Adrenal gland (tissue), 12 donors: ENCODE data around the gene DBNDD1. TPM values are rescaled to one million over a fixed set of nuclear protein-coding genes. Genes with fewer than 3 reads are reported as not detected.
"Not testable (repeated sequence)": the region's sequence is repeated elsewhere in the genome, so short reads cannot be mapped to it uniquely, and the experiment has no call there.

Source experiments
- DNase-seq, 7 donors: peaks; one replicate each; pipeline ENCODE4 v3.0.0-alpha.2; 2019 to 2020
- H3K27ac ChIP-seq, 5 donors: fragments of 200-600 bp; sonication (generic) in 4 of 5; 1 replicate in 3 of 5; 2 replicates in 2 of 5; pipeline versions ENCODE4 v1.5.1 to v1.8.0; 2016 to 2020; ENCODE audit warnings: mild to moderate bottlenecking in 1 of 5
- H3K27me3 ChIP-seq: fragments of 200-600 bp; 2 replicates; pipeline ENCODE4 v1.8.0; 2021
- H3K36me3 ChIP-seq, 2 donors: fragments of 200-600 bp; replicated peaks in 1 of 2; 1 replicate in 1 of 2; 2 replicates in 1 of 2; pipeline versions ENCODE4 v1.5.1 to v1.8.0; 2018 to 2022
- H3K4me1 ChIP-seq, 2 donors: fragments of 200-600 bp; replicated peaks in 1 of 2; 1 replicate in 1 of 2; 2 replicates in 1 of 2; pipeline versions ENCODE4 v1.5.1 to v1.8.0; 2018 to 2021
- H3K4me3 ChIP-seq, 4 donors: fragments of 200-600 bp; sonication (generic) in 3 of 4; one replicate each; pipeline ENCODE4 v1.5.1; 2016 to 2018
- H3K9me3 ChIP-seq, 3 donors: fragments of 200-600 bp; sonication (generic) in 1 of 3; replicated peaks in 1 of 3; 1 replicate in 2 of 3; 2 replicates in 1 of 3; pipeline versions ENCODE4 v1.5.1 to v1.8.0; 2016 to 2021
- POLR2A ChIP-seq, 2 donors: fragments of 450-650 bp; IDR thresholded peaks; one replicate each; pipeline ENCODE4 v1.6.1; 2017; ENCODE audit warnings: antibody characterized with exemption in 2 of 2, mild to moderate bottlenecking in 2 of 2, moderate library complexity in 1 of 2
- WGBS, 4 donors: extraction: QIAGEN DNeasy Blood & Tissue Kit in 2 of 4; methylation state at CpG; one replicate each; pipeline versions ENCODE4 v1.1.5 to v1.1.7; 2013 to 2017; 5-methylcytosine and 5-hydroxymethylcytosine counted together
- intact Hi-C, 2 donors: fragments of 100-400 bp; cut with DNase I; formaldehyde crosslinking; loops; one replicate each; pipeline versions ENCODE4 v1.14.1 to v1.15.0; 2022 to 2023
- polyA plus RNA-seq, 3 donors: library from polyadenylated mRNA; stranded (reverse); fragments of 200-250 nt in 2 of 3; fragments of 350-450 nt in 1 of 3; fragmentation: Illumina TruSeq in 1 of 3; extraction: RNeasy Lipid Tissue Mini Kit (QIAGEN cat#74804) in 1 of 3; gene quantifications; one replicate each; pipeline ENCODE4 v1.2.3, GENCODE V29; 2013 to 2014
- total RNA-seq, 9 donors: library from RNA; depleted of rRNA in 4 of 9; stranded (reverse); fragments of >200 nt in 4 of 9; fragments of 120-200 nt in 1 of 9; fragmentation: NEBNext Ultra II Directional in 1 of 9; extraction: Animal tissue kit (Norgen Biotek cat#: 25700) in 1 of 9; gene quantifications; one replicate each; pipeline versions ENCODE4 v1.1.0 to v1.2.4, GENCODE V29; 2013 to 2023
- TF ChIP-seq, protein P1 (sequence below), 6 experiments: fragments of 450-650 bp in 4 of 6; fragments of 200-600 bp in 2 of 6; sonication (generic) in 1 of 6; IDR thresholded peaks; 1 replicate in 5 of 6; 2 replicates in 1 of 6; pipeline versions ENCODE4 v1.5.1 to v1.8.0; 2016 to 2021; ENCODE audit warnings: antibody characterized with exemption in 6 of 6, mild to moderate bottlenecking in 2 of 6, moderate library complexity in 1 of 6
- donor health status: healthy with polysubstance abuse.
- donor health status: Bipolar disorder and iron deficiency.
- donor health status: DM: yes; HTN: yes; CAD: no.
- donor health status: DM: no; HTN: no; CAD: no.
- donor health status: DM: no; HTN: no; CAD: no.
- donor health status: DM: yes; HTN: yes; CAD: no.

The DBNDD1 gene
- total and polyA plus RNA-seq, 12 donors: 1.4 to 24.2 (median 7.0) TPM

DNA sequence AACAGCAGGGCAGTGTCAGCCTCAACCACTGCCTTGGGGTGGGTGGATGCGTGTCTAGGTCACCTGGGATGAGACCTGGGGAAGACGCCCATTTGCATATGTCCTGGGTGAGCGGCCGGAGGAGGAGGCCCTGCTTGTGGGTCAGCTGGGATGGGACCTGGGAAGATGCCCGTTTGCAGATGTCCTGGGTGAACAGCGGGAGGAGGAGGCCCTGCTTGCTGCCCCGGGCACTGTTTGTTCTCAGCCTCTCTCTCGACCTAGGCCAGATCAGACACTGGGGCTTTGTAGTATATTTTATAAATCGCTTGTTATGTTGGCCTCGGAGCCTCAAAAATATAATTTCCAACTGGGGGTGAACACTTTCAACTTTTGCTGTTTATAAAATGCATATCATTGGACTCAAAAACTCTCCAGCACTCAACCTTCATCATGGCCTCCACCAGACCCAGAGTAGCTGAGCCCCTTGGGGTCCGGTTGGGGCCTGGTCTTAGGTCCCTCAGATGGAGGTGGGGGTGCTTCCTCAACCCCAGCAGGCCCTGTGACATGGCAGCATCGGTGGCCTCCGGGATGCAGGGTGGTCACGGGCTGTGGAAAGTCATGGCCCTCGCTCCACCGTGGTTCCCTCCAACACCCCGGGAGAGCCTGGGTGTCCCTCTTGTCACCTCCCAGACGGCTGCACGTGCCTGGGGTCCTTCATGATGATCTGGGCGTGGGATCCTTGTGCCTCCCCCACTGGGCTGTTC is 17.3 kb downstream of the DBNDD1 start:
- intact Hi-C loops: no loop called here
- no peaks in the 10 kb centered on the region for H3K4me1 ChIP-seq
- no peak overlapping the region for H3K4me3 ChIP-seq
- WGBS, 4 donors: 86 to 95% (median 88%) methylated on average over 18 to 20 of the region's 20 CpGs
- H3K27me3 ChIP-seq: no peaks in the 10 kb centered on the region
- H3K9me3 ChIP-seq: no peaks in the 10 kb centered on the region
- no peak overlapping the region for H3K27ac ChIP-seq
- peaks cover 0 to 4% of the 10 kb centered on the region in 2 donors for H3K36me3 ChIP-seq
- TF ChIP-seq POLR2A (IDR thresholded peaks at IDR 0.05): no peak
- TF ChIP-seq, protein P1, sequence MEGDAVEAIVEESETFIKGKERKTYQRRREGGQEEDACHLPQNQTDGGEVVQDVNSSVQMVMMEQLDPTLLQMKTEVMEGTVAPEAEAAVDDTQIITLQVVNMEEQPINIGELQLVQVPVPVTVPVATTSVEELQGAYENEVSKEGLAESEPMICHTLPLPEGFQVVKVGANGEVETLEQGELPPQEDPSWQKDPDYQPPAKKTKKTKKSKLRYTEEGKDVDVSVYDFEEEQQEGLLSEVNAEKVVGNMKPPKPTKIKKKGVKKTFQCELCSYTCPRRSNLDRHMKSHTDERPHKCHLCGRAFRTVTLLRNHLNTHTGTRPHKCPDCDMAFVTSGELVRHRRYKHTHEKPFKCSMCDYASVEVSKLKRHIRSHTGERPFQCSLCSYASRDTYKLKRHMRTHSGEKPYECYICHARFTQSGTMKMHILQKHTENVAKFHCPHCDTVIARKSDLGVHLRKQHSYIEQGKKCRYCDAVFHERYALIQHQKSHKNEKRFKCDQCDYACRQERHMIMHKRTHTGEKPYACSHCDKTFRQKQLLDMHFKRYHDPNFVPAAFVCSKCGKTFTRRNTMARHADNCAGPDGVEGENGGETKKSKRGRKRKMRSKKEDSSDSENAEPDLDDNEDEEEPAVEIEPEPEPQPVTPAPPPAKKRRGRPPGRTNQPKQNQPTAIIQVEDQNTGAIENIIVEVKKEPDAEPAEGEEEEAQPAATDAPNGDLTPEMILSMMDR (IDR thresholded peaks at IDR 0.05): no peak
- DNase-seq: peak in 1 of 7 donors; percentile 77

DNA sequence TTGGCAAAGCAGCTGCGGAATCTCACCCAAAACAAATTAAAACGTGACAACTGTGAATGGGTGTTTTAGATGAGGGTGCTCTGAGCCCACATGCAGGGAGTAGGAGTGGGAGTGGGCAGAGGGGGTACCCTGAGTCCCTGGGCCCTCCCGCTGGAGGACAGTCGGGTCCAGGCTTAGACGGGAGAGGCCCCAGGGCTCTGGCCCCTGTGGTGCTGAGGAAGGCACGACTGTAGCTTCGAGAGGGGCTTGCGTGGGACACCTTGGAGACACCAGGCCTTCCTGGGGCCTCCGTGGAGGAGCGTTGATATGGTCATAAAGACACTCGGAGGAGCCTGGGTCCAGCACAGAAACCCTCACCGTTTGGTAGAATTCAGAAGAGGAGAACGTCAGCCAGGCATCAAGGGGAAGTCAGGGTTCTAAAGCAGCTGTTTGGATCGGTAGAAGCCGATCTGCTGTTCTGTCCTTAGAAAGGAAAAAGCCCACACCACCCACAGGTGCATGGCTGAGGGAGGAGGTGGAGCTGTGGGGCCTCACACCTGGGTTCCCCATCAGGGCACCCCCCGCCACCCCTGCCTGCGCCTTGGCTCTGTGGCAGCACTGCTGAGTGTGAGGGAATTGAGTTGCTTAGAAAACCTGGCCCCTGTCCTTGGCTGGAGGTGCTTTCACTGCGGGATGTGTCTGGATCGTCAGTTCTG is 18.4 kb downstream of the DBNDD1 start:
- no peaks in the 10 kb centered on the region for H3K9me3 ChIP-seq
- no peaks in the 10 kb centered on the region for H3K4me1 ChIP-seq
- 88 to 93% (median 91%) methylated on average over 18 to 19 of the region's 19 CpGs for WGBS, 4 donors
- TF ChIP-seq, protein P1 (IDR thresholded peaks at IDR 0.05): no peak
- TF ChIP-seq POLR2A (IDR thresholded peaks at IDR 0.05): no peak
- intact Hi-C loops: no loop called here
- no peaks in the 10 kb centered on the region for H3K27me3 ChIP-seq
- no peak for DNase-seq
- peaks cover 0 to 4% of the 10 kb centered on the region in 2 donors for H3K36me3 ChIP-seq
- no peak overlapping the region for H3K27ac ChIP-seq
- no peak overlapping the region for H3K4me3 ChIP-seq

DNA sequence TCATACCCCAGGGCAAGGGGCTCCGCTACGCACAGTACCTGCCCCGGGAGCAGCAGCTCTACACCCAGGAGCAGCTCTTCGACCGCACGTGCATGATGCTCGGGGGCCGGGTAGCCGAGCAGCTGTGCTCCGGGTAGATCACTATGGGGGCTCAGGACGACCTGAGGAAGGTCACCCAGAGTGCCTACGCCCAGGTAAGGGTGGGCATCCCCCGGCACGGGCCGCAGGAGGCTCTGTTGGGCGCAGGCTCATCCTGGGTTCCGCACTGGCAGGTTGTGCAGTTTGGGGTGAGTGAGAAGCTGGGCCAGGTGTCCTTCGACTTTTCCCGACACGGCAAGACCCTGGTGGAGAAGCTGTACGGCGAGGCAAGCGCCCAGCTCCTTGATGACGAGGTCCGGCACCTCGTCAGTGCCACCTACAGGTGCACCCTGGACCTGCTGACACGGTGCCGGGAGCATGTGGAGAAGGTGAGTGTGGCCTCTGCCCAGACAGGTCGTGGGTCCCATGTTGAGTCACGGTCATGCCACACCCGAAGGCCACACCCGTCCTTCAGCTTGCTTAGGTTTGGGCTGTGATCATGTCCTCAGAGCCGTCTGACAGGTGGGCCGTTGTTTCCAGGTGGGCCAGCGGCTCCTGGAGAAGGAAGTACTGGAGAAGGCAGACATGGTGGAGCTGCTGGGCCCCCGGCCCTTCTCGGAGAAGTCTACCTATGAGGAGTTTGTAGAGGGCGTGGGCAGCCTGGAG is 19.3 kb downstream of the DBNDD1 start:
- intact Hi-C loops: no loop called here
- 82 to 95% (median 94%) methylated on average over 3 to 38 of the region's 38 CpGs for WGBS, 4 donors
- Histone ChIP-seq H3K9me3 (no peaks in the 10 kb centered on the region), H3K36me3 (peaks cover 0 to 4% of the 10 kb centered on the region in 2 donors), H3K4me3 (no peak overlapping the region), H3K27ac (no peak overlapping the region), H3K4me1 (no peaks in the 10 kb centered on the region), H3K27me3 (no peaks in the 10 kb centered on the region)
- DNase-seq: no peak
- no peak for TF ChIP-seq POLR2A (IDR thresholded peaks at IDR 0.05)
- TF ChIP-seq, protein P1 (IDR thresholded peaks at IDR 0.05): no peak

DNA sequence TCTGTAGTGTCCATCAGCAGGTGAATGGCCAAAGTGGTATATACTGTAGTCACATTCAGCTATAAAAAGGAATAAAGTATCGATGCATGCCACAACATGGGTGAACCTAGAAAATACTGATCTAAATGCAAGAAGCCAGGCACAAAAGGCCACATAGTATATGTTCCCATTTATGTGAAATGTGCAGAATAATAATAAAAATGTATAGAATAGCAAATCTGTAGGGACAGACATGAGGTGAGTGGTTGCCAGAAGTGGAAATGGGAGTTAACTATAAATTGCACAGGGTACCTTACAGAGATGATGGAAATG is 23.1 kb downstream of the DBNDD1 start:
- 96 to 100% (median 98%) methylated on average over 1 of the region's 1 CpG for WGBS, 4 donors
- intact Hi-C loops: no loop called here

DNA sequence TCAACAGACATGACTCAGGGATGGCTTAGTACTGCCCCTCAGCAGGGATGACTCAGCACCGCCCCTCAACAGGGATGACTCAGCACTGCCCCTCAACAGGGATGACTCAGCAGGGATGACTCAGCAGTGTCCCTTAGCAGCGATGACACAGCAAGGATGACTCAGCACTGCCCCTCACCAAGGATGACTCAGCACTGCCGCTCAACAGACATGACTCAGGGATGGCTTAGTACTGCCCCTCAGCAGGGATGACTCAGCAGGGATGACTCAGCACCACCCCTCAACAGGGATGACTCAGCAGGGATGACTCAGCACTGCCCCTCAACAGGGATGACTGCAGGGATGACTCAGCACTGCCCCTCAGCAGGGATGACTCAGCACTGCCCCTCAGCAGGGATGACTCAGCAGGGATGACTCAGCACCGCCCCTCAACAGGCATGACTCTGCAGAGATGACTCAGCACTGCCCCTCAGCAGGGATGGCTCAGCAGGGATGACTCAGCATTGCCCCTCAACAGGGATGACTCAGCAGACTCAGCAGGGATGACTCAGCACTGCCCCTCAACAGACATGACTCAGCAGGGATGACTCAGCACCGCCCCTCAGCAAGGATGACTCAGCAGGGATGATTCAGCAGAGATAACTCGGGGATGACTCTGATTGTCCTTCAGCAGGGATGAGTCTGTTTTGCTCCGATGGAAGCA is 23.6 kb downstream of the DBNDD1 start:
- peak overlapping the region; percentile 55 to 92 (median 70) for H3K27ac ChIP-seq

More for the DNA sequence above, 23.1 kb downstream of the DBNDD1 start:
- Histone ChIP-seq H3K27me3 (no peaks in the 10 kb centered on the region), H3K27ac (peak overlapping the region in 2 of 5 donors; percentile 78 to 92), H3K4me1 (no peaks in the 10 kb centered on the region), H3K4me3 (no peak overlapping the region), H3K9me3 (no peaks in the 10 kb centered on the region), H3K36me3 (peaks cover 0 to 37% of the 10 kb centered on the region in 2 donors)
- no peak for TF ChIP-seq POLR2A (IDR thresholded peaks at IDR 0.05)
- TF ChIP-seq, protein P1 (IDR thresholded peaks at IDR 0.05): no peak
- no peak for DNase-seq

More for the DNA sequence above, 23.6 kb downstream of the DBNDD1 start:
- H3K9me3 ChIP-seq, intact Hi-C loops, H3K27me3 ChIP-seq, H3K4me3 ChIP-seq, H3K4me1 ChIP-seq: not testable (repeated sequence)
- peaks cover 0 to 42% of the 10 kb centered on the region in 2 donors for H3K36me3 ChIP-seq
- WGBS, 4 donors: 36 to 59% (median 53%) methylated on average over 2 to 7 of the region's 7 CpGs
- peak; percentile 43 to 87 (median 74) for DNase-seq
